Keratinocyte (primary cell): ENCODE measurements around the gene PCMTD2. TPM values are rescaled to one million over a fixed set of nuclear protein-coding genes. Genes with fewer than 3 reads are reported as not detected.

ENCODE experiments used
- DNase-seq: peaks from one replicate; pipeline ENCODE4 v3.0.0-alpha.2; 2011; ENCODE audit warnings: low read depth, missing footprints, low spot score
- FAIRE-seq: peaks from 2 replicates; lab custom pipeline; 2011; peaks lifted over from hg19 to GRCh38; lab: Jason Lieb, UNC
- H2AFZ ChIP-seq: 2 replicates; pipeline ENCODE4 v1.6.0; 2012; ENCODE audit warnings: low read length, control low read depth, inconsistent platforms; ENCODE audit not compliant: control insufficient read depth
- H3K27ac ChIP-seq: 2 replicates; pipeline ENCODE4 v1.5.1; 2011; ENCODE audit warnings: low read length; ENCODE audit not compliant: control insufficient read depth, insufficient read depth
- H3K27me3 ChIP-seq: 3 replicates; pipeline ENCODE4 v1.6.0; 2011; ENCODE audit warnings: low read length; ENCODE audit not compliant: control insufficient read depth, insufficient read depth; ENCODE audit errors: extremely low read depth
- H3K36me3 ChIP-seq, 2 experiments: 2 replicates in 1 of 2; 3 replicates in 1 of 2; pipeline ENCODE4 v1.5.1; 2011; ENCODE audit warnings: low read length in 2 of 2, mild to moderate bottlenecking in 1 of 2; ENCODE audit not compliant: control insufficient read depth in 2 of 2, insufficient read depth in 2 of 2; ENCODE audit errors: extremely low read depth in 1 of 2
- H3K4me1 ChIP-seq: 3 replicates; pipeline ENCODE4 v1.5.1; 2011; ENCODE audit warnings: low read length; ENCODE audit not compliant: control insufficient read depth, insufficient read depth; ENCODE audit errors: extremely low read depth
- H3K4me2 ChIP-seq: 3 replicates; pipeline ENCODE4 v1.6.0; 2011; ENCODE audit warnings: low read depth, low read length; ENCODE audit not compliant: control insufficient read depth, insufficient read depth; ENCODE audit errors: extremely low read depth
- H3K4me3 ChIP-seq, 3 experiments: fragments of 200-600 bp in 1 of 3; sonication (generic) in 1 of 3; 2 replicates in 2 of 3; 3 replicates in 1 of 3; pipeline ENCODE4 v1.5.1; 2011 to 2016; ENCODE audit warnings: low read length in 3 of 3, mild to moderate bottlenecking in 3 of 3, control low read depth in 2 of 3, inconsistent platforms in 1 of 3, low read depth in 1 of 3, mixed read lengths in 1 of 3, mixed run types in 1 of 3, moderate library complexity in 1 of 3; ENCODE audit not compliant: control insufficient read depth in 2 of 3, insufficient read depth in 2 of 3; ENCODE audit errors: extremely low read depth in 1 of 3
- H3K79me2 ChIP-seq: 2 replicates; pipeline ENCODE4 v1.6.0; 2012; ENCODE audit warnings: low read length; ENCODE audit not compliant: control insufficient read depth, insufficient read depth
- H3K9ac ChIP-seq: 3 replicates; pipeline ENCODE4 v1.6.0; 2011; ENCODE audit warnings: low read length; ENCODE audit not compliant: control insufficient read depth, insufficient read depth; ENCODE audit errors: extremely low read depth
- H3K9me1 ChIP-seq: 3 replicates; pipeline ENCODE4 v1.6.0; 2011; ENCODE audit warnings: low read length; ENCODE audit not compliant: control insufficient read depth, insufficient read depth; ENCODE audit errors: extremely low read depth
- H3K9me3 ChIP-seq: 2 replicates; pipeline ENCODE4 v1.5.1; 2012; ENCODE audit warnings: low read depth, low read length; ENCODE audit not compliant: control insufficient read depth
- H4K20me1 ChIP-seq: 3 replicates; pipeline ENCODE4 v1.6.0; 2011; ENCODE audit warnings: low read length; ENCODE audit not compliant: control insufficient read depth, insufficient read depth; ENCODE audit errors: extremely low read depth
- CTCF ChIP-seq, 3 experiments: IDR thresholded peaks in 1 of 3; conservative IDR thresholded peaks in 1 of 3; optimal IDR thresholded peaks in 1 of 3; 2 replicates in 2 of 3; 3 replicates in 1 of 3; pipeline versions ENCODE3 to v1.5.1; 2011; ENCODE audit warnings: low read length in 3 of 3, mild to moderate bottlenecking in 3 of 3, moderate library complexity in 2 of 3, control low read depth in 1 of 3, inconsistent platforms in 1 of 3; ENCODE audit not compliant: insufficient read depth in 2 of 3; ENCODE audit errors: extremely low read depth in 1 of 3
- EZH2 ChIP-seq: IDR thresholded peaks from one replicate; pipeline ENCODE4 v1.6.1; 2012; ENCODE audit warnings: inconsistent platforms, mild to moderate bottlenecking, low read length, moderate library complexity
- dilution Hi-C: fragments of 300-500 bp; cut with MboI; formaldehyde crosslinking; loops from one replicate; pipeline ENCODE4 v1.7.0; 2020; ENCODE audit warnings: low sequenced_read_pairs; ENCODE audit not compliant: extremely low pct_ligation_motif_present
- polyA plus RNA-seq, 5 experiments: library from polyadenylated mRNA; depleted of rRNA in 3 of 5; stranded (reverse) in 3 of 5; stranded (forward) in 1 of 5; unstranded in 1 of 5; fragments of >200 nt; gene quantifications; 1 replicate in 1 of 5; 2 replicates in 3 of 5; 3 replicates in 1 of 5; pipeline versions ENCODE4 v1.2.1 to v1.2.3, GENCODE V29; 2011 to 2012; ENCODE audit warnings: missing spikeins in 2 of 5, low read depth in 1 of 5, low replicate concordance in 1 of 5

The PCMTD2 gene
- polyA plus RNA-seq, 1 donor (not counting 4 experiments of a cell fraction or from before 2014, with no cell fraction given): 25.8 TPM

- Histone ChIP-seq H4K20me1 (no peaks in the 10 kb centered on the region), H3K36me3 (no peaks in the 10 kb centered on the region), H3K9ac (no peak overlapping the region), H3K79me2 (no peaks in the 10 kb centered on the region), H3K27me3 (peaks cover 20% of the 10 kb centered on the region), H3K4me2 (no peak overlapping the region), H3K9me1 (no peaks in the 10 kb centered on the region), H3K27ac (no peak overlapping the region), H2AFZ (no peak overlapping the region), H3K4me3 (no peak overlapping the region), H3K9me3 (no peaks in the 10 kb centered on the region), H3K4me1 (no peaks in the 10 kb centered on the region)
- FAIRE-seq (no peak), DNase-seq (no peak)
- TF ChIP-seq CTCF (optimal IDR thresholded peaks at IDR 0.05 in 1 of 3, IDR thresholded peaks at IDR 0.05 in 1 of 3, conservative IDR thresholded peaks at IDR 0.05 in 1 of 3; ENCODE audit: extremely low read depth in 1 of 3, insufficient read depth in 2 of 3, low read length in 3 of 3): no peak
- TF ChIP-seq EZH2: no peak
- dilution Hi-C loops: no loop called here
Observed at GRCh38 chr20:64247970-64248841, 7.3 kb upstream of the PCMTD2 start.

- Histone ChIP-seq H3K9ac (no peak overlapping the region), H4K20me1 (no peaks in the 10 kb centered on the region), H3K4me1 (peaks cover 2% of the 10 kb centered on the region), H3K27ac (no peak overlapping the region), H3K4me3 (no peak overlapping the region), H3K27me3 (peaks cover 7% of the 10 kb centered on the region), H3K36me3 (no peaks in the 10 kb centered on the region), H3K9me3 (no peaks in the 10 kb centered on the region), H3K9me1 (no peaks in the 10 kb centered on the region), H3K79me2 (no peaks in the 10 kb centered on the region), H3K4me2 (no peak overlapping the region), H2AFZ (no peak overlapping the region)
- DNase-seq (no peak), FAIRE-seq (no peak)
- no peak for TF ChIP-seq CTCF (optimal IDR thresholded peaks at IDR 0.05 in 1 of 3, IDR thresholded peaks at IDR 0.05 in 1 of 3, conservative IDR thresholded peaks at IDR 0.05 in 1 of 3; ENCODE audit: extremely low read depth in 1 of 3, insufficient read depth in 2 of 3, low read length in 3 of 3)
- TF ChIP-seq EZH2: no peak
- dilution Hi-C loops: no loop called here
Observed at GRCh38 chr20:64250027-64250426, 5.5 kb upstream of the PCMTD2 start.
